ENCODE measurements around the gene ANO1. TPM values are rescaled to one million over a fixed set of nuclear protein-coding genes. Genes with fewer than 3 reads are reported as not detected.
A peak's percentile ranks its signal among the peaks of the same experiment; 100 is the strongest.

Gene ANO1
- polyA plus RNA-seq, 3 donors, result not detected

- TF ChIP-seq CTCF (IDR thresholded peaks at IDR 0.05), result no peak
- Histone ChIP-seq H3K4me2 (replicated peaks; ENCODE audit: extremely low read depth, low read length, poor library complexity, severe bottlenecking) (no peak overlapping the region), H3K79me2 (ENCODE audit: insufficient read depth, low read length) (no peaks in the 10 kb centered on the region), H3K36me3 (replicated peaks in 1 of 2; ENCODE audit: control insufficient read depth in 1 of 2, insufficient read depth in 2 of 2, low read length in 2 of 2) (no peaks in the 10 kb centered on the region), H2AFZ (ENCODE audit: insufficient read depth, low read depth, low read length, poor library complexity, severe bottlenecking) (no peak overlapping the region), H3K4me3 (replicated peaks in 1 of 3; ENCODE audit: low read depth in 2 of 3, low read length in 3 of 3) (no peak overlapping the region), H3K9me3 (replicated peaks in 1 of 2; ENCODE audit: control insufficient read depth in 1 of 2, insufficient read depth in 1 of 2, low read length in 2 of 2) (peaks cover 0 to 4% of the 10 kb centered on the region in 2 donors), H3K27ac (ENCODE audit: low read depth in 1 of 2, low read length in 2 of 2) (no peak overlapping the region), H4K20me1 (ENCODE audit: insufficient read depth, low read length) (no peaks in the 10 kb centered on the region), H3K9ac (ENCODE audit: insufficient read depth, low read length, poor library complexity, severe bottlenecking) (no peak overlapping the region), H3K27me3 (ENCODE audit: control insufficient read depth in 2 of 2, insufficient read depth in 2 of 2, low read length in 2 of 2) (peaks cover 13 to 29% of the 10 kb centered on the region in 2 donors), H3K4me1 (ENCODE audit: control insufficient read depth in 1 of 2, insufficient read depth in 2 of 2, low read length in 2 of 2) (no peaks in the 10 kb centered on the region)
- Mint-ChIP-seq H3K36me3 (no peaks in the 10 kb centered on the region), H3K27ac (no peak overlapping the region), H3K9me3 (peaks cover 0 to 3% (median 0%) of the 10 kb centered on the region in 7 donors), H3K4me3 (no peak overlapping the region), H3K4me1 (no peaks in the 10 kb centered on the region), H3K27me3 (ENCODE audit: low read depth in 3 of 3) (peaks cover 29 to 49% (median 49%) of the 10 kb centered on the region in 3 donors)
- DNase-seq, result no peak
- intact Hi-C loops (cut with micrococcal nuclease), result no loop called here
- WGBS (ENCODE audit: insufficient coverage), result 97% methylated on average over 10 of the region's 15 CpGs
Measured at GRCh38 chr11:70139785-70140410, 61.8 kb downstream of the ANO1 start.

GRCh38 chr11:70140711-70141485 lies 62.8 kb downstream of the ANO1 start:
- Histone ChIP-seq H3K4me1 (ENCODE audit: control insufficient read depth in 1 of 2, insufficient read depth in 2 of 2, low read length in 2 of 2) (no peaks in the 10 kb centered on the region), H3K9me3 (replicated peaks in 1 of 2; ENCODE audit: control insufficient read depth in 1 of 2, insufficient read depth in 1 of 2, low read length in 2 of 2) (peaks cover 0 to 4% of the 10 kb centered on the region in 2 donors), H4K20me1 (ENCODE audit: insufficient read depth, low read length) (no peaks in the 10 kb centered on the region), H3K4me2 (replicated peaks; ENCODE audit: extremely low read depth, low read length, poor library complexity, severe bottlenecking) (no peak overlapping the region), H3K9ac (ENCODE audit: insufficient read depth, low read length, poor library complexity, severe bottlenecking) (no peak overlapping the region), H2AFZ (ENCODE audit: insufficient read depth, low read depth, low read length, poor library complexity, severe bottlenecking) (no peak overlapping the region), H3K36me3 (replicated peaks in 1 of 2; ENCODE audit: control insufficient read depth in 1 of 2, insufficient read depth in 2 of 2, low read length in 2 of 2) (no peaks in the 10 kb centered on the region), H3K4me3 (replicated peaks in 1 of 3; ENCODE audit: low read depth in 2 of 3, low read length in 3 of 3) (no peak overlapping the region), H3K27ac (ENCODE audit: low read depth in 1 of 2, low read length in 2 of 2) (no peak overlapping the region), H3K27me3 (ENCODE audit: control insufficient read depth in 2 of 2, insufficient read depth in 2 of 2, low read length in 2 of 2) (peaks cover 13 to 31% of the 10 kb centered on the region in 2 donors), H3K79me2 (ENCODE audit: insufficient read depth, low read length) (no peaks in the 10 kb centered on the region)
- no peak for TF ChIP-seq CTCF (IDR thresholded peaks at IDR 0.05)
- Mint-ChIP-seq H3K4me3 (peak overlapping the region in 1 of 2 donors; percentile 50), H3K27ac (no peak overlapping the region), H3K27me3 (ENCODE audit: low read depth in 3 of 3) (peaks cover 29 to 48% (median 45%) of the 10 kb centered on the region in 3 donors), H3K4me1 (no peaks in the 10 kb centered on the region), H3K36me3 (no peaks in the 10 kb centered on the region), H3K9me3 (peaks cover 0 to 3% (median 0%) of the 10 kb centered on the region in 7 donors)
- DNase-seq, result no peak
- WGBS (ENCODE audit: insufficient coverage), result 60% methylated on average over 16 of the region's 24 CpGs
- intact Hi-C loops (cut with micrococcal nuclease), result no loop called here
